GOT3 (cell line): ENCODE measurements around the gene TRIP13.
"Not testable (repeated sequence)": the region's sequence is repeated elsewhere in the genome, so short reads cannot be mapped to it uniquely, and the experiment has no call there.

Source experiments
- DNase-seq: peaks from one replicate; lab custom pipeline; 2025; ENCODE audit warnings: mixed read lengths; lab: John Stamatoyannopoulos, UW

The TRIP13 gene

DNA sequence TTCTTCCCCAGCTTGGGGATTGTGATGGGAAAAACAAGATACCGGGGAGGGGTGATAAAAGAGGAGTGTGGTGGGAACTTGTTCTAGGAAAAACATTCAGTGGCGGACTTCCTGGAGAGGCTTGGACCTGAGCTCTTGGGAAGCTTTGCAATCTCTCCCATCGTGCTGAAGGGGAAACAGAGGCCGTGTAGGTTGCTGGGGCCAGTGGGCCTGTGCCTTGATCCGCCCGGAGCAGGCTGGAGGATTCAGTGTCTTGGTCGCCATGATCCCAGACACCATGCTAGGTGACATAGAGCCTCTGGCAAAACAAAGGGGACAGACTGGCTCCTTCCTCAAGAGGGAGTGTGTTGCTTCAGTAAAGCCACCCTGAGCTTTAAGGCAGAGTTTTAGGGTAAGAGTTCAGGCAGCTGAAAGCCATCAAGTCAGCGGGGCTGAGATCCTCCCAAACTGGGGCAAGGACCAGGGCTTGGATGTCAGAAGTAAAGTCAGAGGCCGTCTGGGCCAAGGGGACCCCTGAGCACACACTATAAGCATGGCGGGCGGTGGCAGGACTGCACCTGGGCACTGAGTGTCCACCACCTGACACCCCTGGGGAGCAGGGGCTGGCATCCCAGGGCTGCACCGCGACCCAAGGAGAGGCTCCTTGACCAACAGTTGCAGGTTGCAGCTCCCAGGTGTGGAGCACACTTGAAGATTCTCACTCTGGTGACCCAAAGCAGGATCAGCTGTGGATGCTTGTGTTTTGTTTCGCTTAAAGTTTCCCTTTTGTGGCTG, 44.7 kb downstream of the TRIP13 start:
- no peak for DNase-seq

DNA sequence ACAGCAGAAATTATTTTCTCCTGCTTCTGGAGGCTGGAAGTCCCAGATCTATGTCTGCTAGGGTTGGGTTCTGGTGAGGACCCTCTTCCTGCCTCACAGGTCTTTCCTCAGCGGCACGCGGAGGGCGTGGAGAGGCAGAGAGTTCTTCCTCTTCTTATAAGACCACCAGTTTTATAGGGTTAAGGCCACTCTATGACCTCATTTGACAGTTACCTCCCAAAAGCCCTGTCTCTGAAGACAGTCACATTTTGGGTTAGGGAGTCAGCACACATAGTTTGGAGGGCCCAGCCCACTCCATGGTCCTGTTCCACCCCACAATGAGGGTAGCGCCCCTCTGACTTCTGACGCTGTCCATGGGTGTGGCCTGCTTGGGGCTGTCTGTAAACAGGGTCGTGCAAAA, 46.7 kb downstream of the TRIP13 start:
- no peak for DNase-seq

DNA sequence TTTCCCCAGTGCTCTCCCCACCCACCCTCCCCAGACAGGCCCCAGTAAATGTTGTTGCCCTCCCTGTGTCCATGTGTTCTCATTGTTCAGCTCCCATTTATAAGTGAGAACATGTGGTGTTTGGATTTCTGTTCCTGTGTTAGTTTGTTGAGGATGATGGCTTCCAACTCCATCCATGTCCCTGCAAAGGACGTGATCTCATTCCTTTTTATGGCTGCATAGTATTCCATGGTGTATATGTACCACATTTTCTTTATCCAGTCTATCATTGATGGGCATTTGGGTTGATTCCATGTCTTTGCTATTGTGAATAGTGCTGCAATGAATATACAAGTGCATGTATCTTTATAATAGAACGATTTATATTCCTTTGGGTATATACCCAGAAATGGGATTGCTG, 48.1 kb downstream of the TRIP13 start:
- not testable (repeated sequence) for DNase-seq

DNA sequence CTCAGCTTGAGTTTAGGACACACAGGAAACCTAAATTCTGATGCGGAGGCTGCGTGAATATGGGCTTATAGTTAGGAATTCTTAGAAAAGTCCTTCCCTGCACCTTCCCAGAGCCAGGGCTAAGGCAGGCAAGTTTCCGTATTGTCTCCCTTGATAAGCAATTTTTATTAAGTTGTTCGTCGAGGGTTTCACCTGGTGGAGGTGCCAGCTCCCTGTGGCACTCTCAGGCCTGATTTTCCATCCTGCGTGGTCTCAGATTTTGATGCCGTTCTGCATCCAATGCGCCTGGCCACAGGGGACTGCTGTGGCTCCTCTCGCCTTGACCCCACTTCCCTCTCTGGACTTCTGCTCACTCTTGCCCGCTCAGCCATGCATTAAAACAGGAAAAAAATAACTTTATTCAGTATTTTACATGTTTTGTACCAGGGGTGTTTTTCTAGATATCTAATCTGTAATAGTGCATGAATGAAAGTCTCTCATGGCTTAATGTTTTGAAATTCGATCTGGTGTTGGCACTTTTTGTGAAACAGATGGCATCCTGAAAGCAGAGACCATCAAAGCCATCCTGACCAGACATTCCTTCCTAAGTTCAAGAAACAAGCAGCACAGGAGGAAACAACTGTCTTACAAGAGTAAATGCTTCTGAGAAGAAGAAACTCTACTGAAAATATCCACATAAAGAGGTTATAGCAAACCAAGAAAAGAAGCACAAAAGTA, 50.7 kb downstream of the TRIP13 start:
- no peak for DNase-seq

DNA sequence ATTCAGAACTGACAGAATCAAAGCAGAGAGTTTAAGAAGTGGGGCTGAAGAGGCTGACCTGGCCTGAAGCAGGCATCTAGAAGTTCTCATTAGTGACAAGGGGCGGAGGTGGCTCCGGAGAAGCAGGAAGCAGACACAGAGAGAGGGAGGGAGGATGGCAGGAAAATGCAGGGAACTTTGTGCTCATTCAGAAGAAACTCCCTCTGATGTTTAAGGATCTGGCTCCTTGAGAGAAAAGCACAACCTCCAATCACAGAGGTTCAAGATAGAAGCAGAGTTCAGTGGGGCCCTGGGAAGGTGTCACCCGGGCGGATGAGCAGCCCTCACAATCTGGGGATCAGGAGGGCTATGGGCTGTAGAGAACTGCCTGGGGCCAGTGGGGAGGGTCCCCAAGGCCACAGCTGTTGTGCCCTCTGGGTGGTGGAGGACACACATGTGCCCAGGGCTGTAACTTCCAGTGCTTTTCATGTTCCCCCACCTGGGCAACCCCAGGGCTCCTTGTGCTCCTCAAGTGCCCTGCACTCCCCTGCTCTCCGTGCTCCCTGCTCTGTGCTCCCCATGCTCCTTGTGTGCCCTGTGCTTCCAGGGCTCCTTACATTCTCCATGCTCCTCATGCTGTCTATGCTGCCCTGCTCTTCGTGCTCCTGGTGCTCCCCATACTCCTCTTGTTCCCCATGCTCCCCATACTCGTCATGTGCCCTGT, 51.4 kb downstream of the TRIP13 start:
- no peak for DNase-seq

DNA sequence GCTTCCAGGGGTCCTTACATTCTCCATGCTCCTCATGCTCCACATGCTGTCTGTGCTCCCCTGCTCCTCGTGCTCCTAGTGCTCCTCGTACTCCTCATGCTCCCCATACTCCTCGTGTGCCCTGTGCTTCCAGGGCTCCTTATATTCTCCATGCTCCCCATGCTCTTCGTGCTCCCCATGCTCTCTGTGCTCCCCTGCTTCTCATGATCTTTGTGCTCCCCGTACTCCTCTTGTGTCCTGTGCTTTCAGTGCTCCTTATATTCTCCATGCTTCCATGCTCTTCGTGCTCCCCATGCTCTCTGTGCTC, 51.9 kb downstream of the TRIP13 start:
- no peak for DNase-seq

DNA sequence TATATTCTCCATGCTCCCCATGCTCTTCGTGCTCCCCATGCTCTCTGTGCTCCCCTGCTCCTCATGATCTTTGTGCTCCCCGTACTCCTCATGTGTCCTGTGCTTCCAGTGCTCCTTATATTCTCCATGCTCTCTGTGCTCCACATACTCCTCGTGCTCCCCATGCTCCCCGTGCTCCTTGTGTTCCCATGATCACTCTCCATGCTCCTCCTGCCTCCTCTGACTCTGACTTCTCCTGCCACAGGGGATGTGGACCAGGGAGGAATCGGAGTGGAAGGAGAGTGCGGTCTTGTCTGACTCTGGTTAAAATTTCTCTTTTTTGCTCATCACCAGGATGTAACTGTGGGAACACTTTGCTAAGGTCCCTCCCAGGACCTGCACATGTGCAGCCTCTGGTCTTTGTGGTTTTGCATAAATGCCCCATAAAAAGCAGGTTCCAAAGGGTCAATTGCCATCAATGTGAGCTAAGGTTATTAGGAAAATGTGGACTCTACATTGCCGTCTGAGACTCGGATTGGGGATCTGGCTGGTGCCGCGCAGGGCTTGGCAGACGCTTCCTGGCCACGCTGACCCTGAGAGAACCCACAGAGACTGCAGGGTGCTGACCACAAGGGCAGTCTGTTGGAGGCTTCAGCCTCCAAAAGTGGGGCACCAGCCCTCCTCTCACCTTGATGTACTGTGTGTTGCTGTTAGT, 52.5 kb downstream of the TRIP13 start:
- no peak for DNase-seq

DNA sequence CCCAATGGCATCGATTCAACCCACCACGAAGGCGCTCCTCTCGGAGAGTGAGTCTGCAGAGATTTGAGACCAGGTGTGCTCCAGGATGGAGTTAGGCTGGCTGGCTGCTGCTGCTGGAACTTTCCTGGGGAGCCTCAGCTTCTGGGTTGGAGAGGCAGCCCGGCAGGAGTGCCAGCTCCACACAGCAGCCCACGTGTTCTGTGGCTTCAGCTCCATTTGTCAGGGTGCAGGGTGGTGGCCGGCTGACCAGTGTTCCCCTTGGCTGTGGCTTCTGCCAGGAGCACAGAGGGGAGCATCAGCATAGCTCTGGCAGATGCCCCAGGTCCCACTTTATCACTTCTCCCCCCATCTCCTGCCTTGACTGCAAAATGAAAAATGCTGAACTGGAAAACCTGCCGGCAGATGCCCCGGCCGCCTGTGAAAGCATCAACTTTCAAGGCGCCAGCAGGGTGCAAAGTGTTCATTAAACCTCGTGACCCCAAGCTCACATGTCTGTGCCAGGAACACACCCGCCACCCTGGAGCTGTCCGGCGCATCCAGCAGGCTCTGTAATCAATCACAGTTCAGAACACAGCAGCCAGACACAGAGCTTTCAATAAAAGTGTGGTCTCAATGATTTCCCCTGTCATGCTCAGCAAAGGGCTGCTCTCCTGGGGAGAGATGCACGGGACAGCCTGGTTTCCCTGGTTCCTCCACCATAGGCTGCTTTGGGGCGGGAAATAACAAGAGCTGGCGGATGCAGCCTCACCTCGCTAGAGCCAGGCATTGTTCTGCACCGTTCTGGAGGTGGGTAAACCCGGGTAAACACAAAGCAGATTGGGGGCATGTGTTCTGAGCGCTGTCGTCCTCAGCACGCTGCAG, 53.2 kb downstream of the TRIP13 start:
- no peak for DNase-seq

DNA sequence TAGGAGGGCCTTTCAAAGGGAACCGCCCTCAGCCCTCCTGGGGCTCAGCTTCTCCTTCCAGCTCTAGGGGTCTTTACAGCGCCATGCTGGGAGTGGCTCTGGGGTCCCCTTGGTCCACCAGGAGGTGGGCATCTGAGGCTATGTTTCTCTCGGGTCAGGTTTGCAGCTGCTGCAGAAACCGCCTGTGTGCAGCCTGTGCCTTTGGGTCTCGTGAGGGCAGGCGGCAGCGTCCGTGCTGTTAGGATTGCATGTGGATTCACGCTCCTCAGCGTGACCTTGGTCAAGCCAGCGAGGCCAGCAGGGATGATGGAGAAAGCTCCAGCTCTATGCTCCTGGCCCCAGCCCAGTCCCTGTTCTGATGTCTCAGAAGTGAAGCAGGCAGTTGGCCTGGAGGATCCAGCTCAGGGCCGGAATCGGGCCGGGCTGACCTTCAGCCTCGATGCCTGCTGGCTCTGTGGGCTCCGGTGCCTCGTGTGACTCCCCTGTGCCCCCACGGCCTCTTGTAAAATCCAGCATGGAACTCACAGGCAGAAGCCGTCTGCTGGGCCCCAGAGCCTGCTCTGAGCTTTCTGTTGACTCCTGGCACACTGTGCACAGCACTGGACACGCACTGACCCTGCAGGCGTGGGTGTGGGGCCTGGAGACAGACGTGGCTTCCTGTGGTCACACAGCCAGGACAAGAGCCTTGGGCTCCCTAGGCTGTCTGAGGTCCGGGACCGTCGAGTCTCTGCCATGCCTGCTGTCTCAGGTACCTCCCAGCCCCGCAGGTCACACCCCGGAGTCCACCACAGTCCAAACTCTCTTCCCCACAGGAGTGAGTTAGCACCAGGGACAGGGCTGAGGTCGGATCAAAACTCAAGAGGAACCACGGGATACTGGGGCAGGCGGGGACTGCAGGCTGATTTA, 54.3 kb downstream of the TRIP13 start:
- DNase-seq: no peak

DNA sequence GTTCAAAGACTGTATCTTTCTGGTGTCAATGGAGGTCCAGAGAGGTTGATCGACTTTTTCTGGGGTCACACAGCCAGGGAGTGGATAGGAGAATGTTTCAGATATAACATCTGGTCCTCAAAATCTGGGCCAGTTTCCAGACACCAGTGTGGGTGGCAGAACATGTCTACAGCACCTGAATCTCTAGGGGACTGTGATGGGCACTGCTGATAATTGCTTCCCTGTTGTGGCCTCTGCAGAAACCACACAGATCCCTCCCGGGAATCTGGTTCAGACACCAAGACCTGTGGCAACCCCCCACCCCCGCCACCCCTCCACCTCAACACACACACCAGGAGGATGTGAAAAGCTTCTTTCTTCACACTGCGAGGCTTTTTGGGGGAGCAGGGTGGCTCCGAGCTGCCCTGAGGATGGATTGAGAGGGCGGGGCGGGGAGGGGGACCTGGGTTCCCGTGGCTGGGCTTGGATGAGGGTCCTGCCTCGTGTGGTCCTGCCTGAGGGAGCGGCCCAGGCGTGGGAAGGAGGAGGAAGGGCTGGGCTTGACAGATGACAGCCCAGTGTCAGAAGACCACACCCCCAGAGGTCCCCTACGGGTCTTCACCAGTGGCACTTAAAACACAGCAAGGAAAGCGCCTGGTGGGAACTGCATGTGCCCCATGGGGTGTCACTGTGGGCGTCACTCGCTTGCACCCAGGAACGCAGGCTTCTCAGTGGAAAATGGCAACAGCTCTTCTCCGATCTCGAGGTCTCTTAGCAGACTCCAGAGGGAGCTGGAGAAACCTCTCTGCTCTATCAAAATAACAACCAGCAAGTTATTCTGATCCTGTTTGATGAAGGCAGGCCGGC, 55.2 kb downstream of the TRIP13 start:
- DNase-seq: no peak

DNA sequence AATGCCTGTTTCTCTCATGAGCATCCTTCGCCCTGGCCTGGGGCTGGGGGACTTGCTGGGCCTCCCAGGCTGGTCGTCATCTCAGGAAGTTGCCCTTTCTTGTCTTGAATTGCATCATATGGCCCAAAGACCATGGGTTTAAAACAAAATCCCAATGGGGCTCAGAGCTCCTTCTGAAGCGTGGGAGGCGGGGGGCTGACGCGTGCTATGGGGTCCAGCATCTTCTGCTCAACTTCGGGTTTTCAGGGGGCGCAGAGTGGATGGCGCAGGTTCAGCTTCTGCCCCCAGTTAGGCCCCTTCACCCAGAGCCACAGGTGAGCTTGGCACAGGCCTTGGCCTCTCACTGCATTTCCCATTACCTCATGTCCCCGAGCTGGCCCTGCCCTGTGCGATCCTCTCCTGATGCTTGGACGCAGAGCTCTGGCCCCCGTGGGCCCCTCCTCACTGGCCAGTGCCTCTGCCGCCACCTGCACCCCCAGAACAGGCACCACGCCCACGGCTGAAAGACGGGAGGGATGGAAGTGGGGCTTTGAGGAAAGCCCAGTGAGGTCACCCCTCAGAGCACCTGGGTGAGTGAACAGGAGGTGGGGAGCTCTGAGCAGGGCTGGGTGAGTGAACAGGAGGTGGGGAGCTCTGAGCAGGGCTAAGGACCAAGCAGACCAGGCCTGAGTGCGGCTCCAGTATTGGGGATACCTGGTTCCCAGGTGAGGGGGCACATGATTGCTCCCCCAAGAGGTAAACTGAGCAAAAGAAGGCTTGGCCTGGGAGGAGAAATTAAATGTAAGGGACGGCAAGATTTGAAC, 56.0 kb downstream of the TRIP13 start:
- DNase-seq: no peak

DNA sequence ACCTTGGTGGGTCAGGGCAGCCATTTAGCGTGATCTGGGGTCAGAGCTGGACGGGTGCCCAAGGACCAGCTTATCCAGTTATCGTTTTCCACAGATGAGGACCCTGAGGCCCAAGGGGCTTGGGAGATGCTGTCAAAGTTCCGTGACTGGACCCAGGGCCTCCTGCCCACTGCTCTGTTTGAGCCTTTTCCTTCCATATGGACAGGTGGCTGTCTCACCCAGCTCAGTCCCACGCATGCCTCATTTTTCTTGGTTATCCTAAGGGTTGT, 56.5 kb downstream of the TRIP13 start:
- no peak for DNase-seq

DNA sequence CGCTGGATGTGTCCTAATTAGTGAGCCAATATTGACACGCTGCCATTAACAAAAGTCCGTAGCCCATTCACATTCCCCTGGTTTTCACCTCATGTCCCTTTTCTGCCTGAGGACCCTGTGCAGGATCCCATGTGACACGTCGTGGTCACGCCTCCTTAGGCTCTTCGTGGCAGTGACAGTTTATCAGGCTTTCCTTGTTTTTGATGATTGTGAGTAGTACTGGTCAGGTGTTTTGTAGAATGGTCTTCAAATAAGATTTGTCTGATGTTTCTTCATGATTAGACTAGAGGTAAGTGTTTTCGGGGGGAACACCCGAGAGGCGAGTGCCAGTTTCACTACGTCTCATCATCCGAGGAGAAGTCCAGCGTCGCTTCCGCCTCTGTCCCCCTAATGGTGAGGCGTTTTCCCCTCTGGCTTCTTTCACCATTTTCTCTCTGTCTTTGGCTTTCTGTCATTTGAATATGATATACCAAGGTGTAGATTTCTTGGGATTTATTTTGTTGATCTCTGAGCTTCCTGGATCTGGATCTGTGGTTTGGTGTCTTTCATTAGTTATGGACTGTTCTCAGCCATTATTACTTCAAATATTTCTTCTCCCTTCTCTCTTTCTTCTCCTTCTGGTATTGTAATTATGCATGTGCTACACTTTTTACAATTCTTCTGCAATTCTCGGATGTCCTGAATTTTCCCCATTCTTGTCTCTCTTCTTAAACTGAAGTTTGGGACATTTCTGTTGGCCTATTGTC, 57.3 kb downstream of the TRIP13 start:
- DNase-seq: no peak

DNA sequence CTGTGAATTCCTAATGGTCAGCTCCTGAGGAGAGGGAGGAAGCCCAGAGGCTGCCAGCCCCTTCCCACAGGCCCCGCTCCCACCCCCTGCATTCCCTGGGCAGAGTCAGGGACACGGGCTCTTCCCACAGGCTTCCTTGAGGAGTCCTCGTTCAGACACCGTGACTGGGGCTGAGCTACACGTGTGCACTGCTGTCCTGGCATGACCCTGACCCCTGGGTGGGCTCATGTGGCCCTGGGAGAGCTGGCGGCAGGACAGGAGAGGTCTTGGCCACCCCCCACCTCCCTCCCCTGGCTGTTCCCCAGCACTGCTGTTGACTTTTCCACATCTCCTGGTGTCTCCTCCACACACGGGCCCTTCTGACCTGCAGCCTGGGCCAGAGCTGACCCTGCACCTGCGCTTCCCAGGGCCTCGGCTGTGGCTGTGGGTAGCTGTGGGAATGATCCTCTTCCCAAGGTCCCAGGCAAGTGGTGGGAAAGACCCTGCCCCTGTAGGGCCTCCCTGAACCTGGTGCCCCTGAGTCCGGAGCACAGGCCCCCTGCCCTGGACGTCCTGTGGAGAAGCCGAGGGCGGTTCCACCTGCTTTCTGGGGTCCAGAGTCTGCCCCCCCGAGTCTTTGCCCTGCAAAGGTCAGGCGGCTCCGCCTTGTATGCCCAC, 59.4 kb downstream of the TRIP13 start:
- no peak for DNase-seq

DNA sequence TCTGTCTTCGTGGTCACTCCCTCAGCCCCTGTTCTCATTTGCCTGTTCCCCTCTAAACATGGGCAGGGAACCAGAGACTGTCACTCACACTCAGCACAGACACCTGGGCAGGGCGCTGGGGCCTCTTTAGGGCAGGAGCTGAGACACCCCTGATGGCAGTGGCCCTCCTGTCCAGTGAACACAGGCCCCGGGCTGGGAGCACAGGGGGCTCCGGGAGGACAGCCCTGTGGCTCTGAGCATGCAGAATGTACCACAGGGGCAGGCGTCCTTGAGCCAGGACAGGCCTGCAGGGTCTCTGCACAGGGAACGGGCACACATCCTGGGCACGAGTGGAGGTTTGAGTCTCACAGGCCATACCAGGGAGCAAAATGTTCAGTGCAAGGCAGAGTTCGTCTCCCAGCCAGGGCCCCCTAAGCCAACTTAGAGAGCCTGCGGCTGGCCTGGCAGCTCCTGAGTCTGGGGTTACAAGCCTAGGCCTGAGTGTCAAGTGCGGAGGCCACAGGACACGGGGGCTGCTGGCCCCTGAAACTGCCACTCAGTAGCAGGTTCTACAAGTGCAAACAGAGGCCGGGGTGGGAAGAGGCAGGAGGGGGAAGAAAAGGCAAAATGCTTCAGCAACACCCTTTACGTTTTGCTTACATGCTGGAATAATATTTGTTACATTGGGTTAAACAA, 60.0 kb downstream of the TRIP13 start:
- no peak for DNase-seq

DNA sequence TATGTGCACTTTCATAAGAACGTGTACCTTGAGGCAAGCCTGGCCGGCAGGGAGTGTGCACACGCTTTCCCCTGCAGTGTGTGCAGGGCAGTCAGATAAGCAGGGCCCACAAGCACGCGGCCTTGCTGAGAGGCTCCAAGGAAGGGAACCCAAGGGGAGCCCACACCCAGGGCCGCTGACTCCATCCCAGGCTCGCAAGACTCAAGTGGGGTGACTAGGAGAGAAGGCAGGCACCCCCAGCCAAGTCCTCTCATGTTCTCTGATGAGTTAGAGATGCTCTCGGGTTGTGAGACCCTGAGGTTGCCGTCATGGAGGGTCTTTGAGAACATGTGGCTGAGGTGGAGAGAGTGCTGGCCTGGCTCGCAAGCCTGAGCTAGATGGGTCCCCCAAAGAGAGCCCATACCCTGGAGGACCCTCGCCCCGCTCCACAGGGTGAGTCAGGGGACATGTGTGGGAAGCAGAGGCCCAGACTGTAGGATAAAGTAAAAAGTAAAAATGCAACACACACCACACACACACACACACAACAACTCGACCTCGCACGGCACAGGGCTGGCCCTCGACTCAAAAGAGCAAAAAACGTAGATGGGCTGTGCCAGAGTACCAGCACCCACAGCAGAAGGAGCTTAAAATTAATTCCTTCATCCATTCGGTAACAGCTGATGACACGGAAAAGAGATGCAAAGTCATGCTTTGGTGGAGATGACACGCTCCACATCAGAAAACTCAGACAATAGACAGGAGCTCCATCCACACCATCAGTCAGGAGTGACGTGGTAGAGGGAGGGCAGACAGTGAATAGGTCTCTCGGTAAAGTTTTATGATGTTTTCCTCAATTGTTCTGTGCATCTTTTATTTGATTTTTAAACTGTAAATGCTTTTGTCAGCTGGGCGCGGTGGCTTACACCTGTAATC, 61.1 kb downstream of the TRIP13 start:
- DNase-seq: no peak
